Activated T-helper 9 cell treated with anti-CD3 and anti-CD28 coated beads, Interleukin-2, amount 50 U/mL, for 16 hours (primary cell): ENCODE results near the gene TBC1D5.

Experiments used
- DNase-seq: peaks from one replicate; pipeline ENCODE4 v3.0.0-alpha.2; 2020; ENCODE audit warnings: low read depth

TBC1D5 gene

GRCh38 chr3:17219593-17219992 lies 522.8 kb downstream of the TBC1D5 start:
- no peak for DNase-seq

GRCh38 chr3:17218587-17218986 lies 523.8 kb downstream of the TBC1D5 start:
- no peak for DNase-seq

- DNase-seq, result no peak
Observed at GRCh38 chr3:17217588-17217987, 524.8 kb downstream of the TBC1D5 start.

GRCh38 chr3:17213102-17213501 lies 529.3 kb downstream of the TBC1D5 start:
- no peak for DNase-seq

GRCh38 chr3:17207979-17208378 lies 534.5 kb downstream of the TBC1D5 start:
- no peak for DNase-seq

GRCh38 chr3:17207019-17207418 lies 535.4 kb downstream of the TBC1D5 start:
- no peak for DNase-seq

- DNase-seq, result no peak
Observed at GRCh38 chr3:17204049-17204650, 538.3 kb downstream of the TBC1D5 start.

GRCh38 chr3:17201538-17201937 lies 540.9 kb downstream of the TBC1D5 start:
- no peak for DNase-seq

- DNase-seq, result no peak
Observed at GRCh38 chr3:17195856-17196604, 546.4 kb downstream of the TBC1D5 start.

- DNase-seq, result no peak
Observed at GRCh38 chr3:17195192-17195611, 547.2 kb downstream of the TBC1D5 start.

GRCh38 chr3:17194116-17194515 lies 548.3 kb downstream of the TBC1D5 start:
- no peak for DNase-seq

- DNase-seq, result no peak
Observed at GRCh38 chr3:17192995-17193394, 549.4 kb downstream of the TBC1D5 start.

- DNase-seq, result no peak
Observed at GRCh38 chr3:17190353-17191078, 551.9 kb downstream of the TBC1D5 start.

- DNase-seq, result no peak
Observed at GRCh38 chr3:17188378-17188777, 554.1 kb downstream of the TBC1D5 start.

GRCh38 chr3:17187589-17188184 lies 554.7 kb downstream of the TBC1D5 start:
- DNase-seq, result no peak

- DNase-seq, result no peak
Observed at GRCh38 chr3:17183951-17184550, 558.4 kb downstream of the TBC1D5 start.

GRCh38 chr3:17182166-17182565 lies 560.3 kb downstream of the TBC1D5 start:
- DNase-seq, result no peak

GRCh38 chr3:17181413-17181907 lies 561.0 kb downstream of the TBC1D5 start:
- no peak for DNase-seq

GRCh38 chr3:17179381-17180205 lies 562.8 kb downstream of the TBC1D5 start:
- no peak for DNase-seq

- DNase-seq, result no peak
Observed at GRCh38 chr3:17176757-17177156, 565.7 kb downstream of the TBC1D5 start.

GRCh38 chr3:17175187-17175807 lies 567.1 kb downstream of the TBC1D5 start:
- no peak for DNase-seq
